HepG2 (cell line): Measurements from ENCODE around the gene FBXL20. TPM values are rescaled to one million over a fixed set of nuclear protein-coding genes. Genes with fewer than 3 reads are reported as not detected.
A peak's percentile ranks its signal among the peaks of the same experiment; 100 is the strongest.

ENCODE experiments used
- CBX1 ChIP-seq: IDR thresholded peaks from one replicate; pipeline ENCODE4 v1.6.1; 2016; ENCODE audit warnings: antibody characterized with exemption, low read depth
- HDAC1 ChIP-seq: sonication (generic); formaldehyde crosslinking; IDR thresholded peaks from 2 replicates; pipeline ENCODE4 v1.5.1; 2020; ENCODE audit warnings: mild to moderate bottlenecking, missing genetic modification reagents
- JUND ChIP-seq: sonication (generic); formaldehyde crosslinking; IDR thresholded peaks from 2 replicates; pipeline ENCODE4 v1.8.0; 2022; ENCODE audit warnings: mild to moderate bottlenecking, missing genetic modification reagents
- MYC ChIP-seq: sonication (generic); formaldehyde crosslinking; IDR thresholded peaks from 2 replicates; pipeline ENCODE4 v1.9.0; 2021; ENCODE audit warnings: missing genetic modification reagents, borderline replicate concordance
- PATZ1 ChIP-seq: sonication (generic); formaldehyde crosslinking; IDR thresholded peaks from 2 replicates; pipeline ENCODE4 v1.4.0; 2020; ENCODE audit warnings: missing genetic modification reagents
- PHF8 ChIP-seq: sonication (generic); formaldehyde crosslinking; IDR thresholded peaks from 2 replicates; pipeline ENCODE4 v1.5.0; 2020; ENCODE audit warnings: missing genetic modification reagents
- PRMT3 ChIP-seq: sonication (generic); formaldehyde crosslinking; IDR thresholded peaks from 2 replicates; pipeline ENCODE4 v1.8.1; 2022; ENCODE audit warnings: low read depth, mild to moderate bottlenecking, moderate library complexity, missing genetic modification reagents, borderline replicate concordance
- ZBED4 ChIP-seq: sonication (generic); formaldehyde crosslinking; IDR thresholded peaks from 2 replicates; pipeline ENCODE4 v1.4.0; 2020; ENCODE audit warnings: missing genetic modification reagents, borderline replicate concordance
- ZNF124 ChIP-seq: sonication (generic); formaldehyde crosslinking; IDR thresholded peaks from 2 replicates; pipeline ENCODE4 v1.4.0; 2020; ENCODE audit warnings: missing genetic modification reagents
- ZNF143 ChIP-seq: sonication (generic); formaldehyde crosslinking; IDR thresholded peaks from 2 replicates; pipeline ENCODE4 v1.4.0; 2020; ENCODE audit warnings: missing genetic modification reagents
- ZNF234 ChIP-seq: sonication (generic); formaldehyde crosslinking; conservative IDR thresholded peaks from 2 replicates; pipeline ENCODE4 v1.5.1; 2020; ENCODE audit warnings: mild to moderate bottlenecking, missing genetic modification reagents
- ZNF777 ChIP-seq: sonication (generic); formaldehyde crosslinking; IDR thresholded peaks from 2 replicates; pipeline ENCODE4 v1.4.0; 2020; ENCODE audit warnings: missing genetic modification reagents
- ZNF780A ChIP-seq: sonication (generic); formaldehyde crosslinking; IDR thresholded peaks from 2 replicates; pipeline ENCODE4 v1.8.0; 2022; ENCODE audit warnings: mild to moderate bottlenecking, missing genetic modification reagents, moderate library complexity
- polyA plus RNA-seq, 8 experiments: library from polyadenylated mRNA; depleted of rRNA in 3 of 8; stranded (reverse) in 7 of 8; unstranded in 1 of 8; fragments of >200 nt; fragmentation: Illumina TruSeq in 4 of 8; extraction: Trizol in 4 of 8; gene quantifications; 2 replicates each; pipeline versions ENCODE4 v1.2.1 to v1.2.3, GENCODE V29; 2011 to 2016; ENCODE audit warnings: low read depth in 4 of 8, missing spikeins in 1 of 8, mixed read lengths in 1 of 8; ENCODE audit not compliant: insufficient read depth in 1 of 8
- total RNA-seq, 5 experiments: library from RNA; depleted of rRNA; stranded (reverse); fragments of >200 nt; fragmentation: Illumina TruSeq; extraction: Trizol; gene quantifications; 2 replicates each; pipeline ENCODE4 v1.2.3, GENCODE V29; 2016; ENCODE audit warnings: low read depth in 1 of 5
- TF ChIP-seq, protein P1 (sequence below): IDR thresholded peaks from 2 replicates; pipeline ENCODE4 v1.6.1; 2016; ENCODE audit warnings: low read depth, control low read depth
- TF ChIP-seq, protein P2 (sequence below): IDR thresholded peaks from 2 replicates; pipeline ENCODE4 v1.6.1; 2018; ENCODE audit warnings: missing genetic modification reagents, mild to moderate bottlenecking, missing compliant biosample characterization
- TF ChIP-seq, protein P3 (sequence below): sonication (generic); formaldehyde crosslinking; IDR thresholded peaks from 2 replicates; pipeline ENCODE4 v1.9.0; 2021; ENCODE audit warnings: missing genetic modification reagents, mild to moderate bottlenecking, borderline replicate concordance
- TF ChIP-seq, protein P4 (sequence below): sonication (generic); formaldehyde crosslinking; IDR thresholded peaks from 2 replicates; pipeline ENCODE4 v1.8.1; 2023; ENCODE audit warnings: mild to moderate bottlenecking, missing genetic modification reagents

Gene FBXL20
- total and polyA plus RNA-seq, 2 of the 13 experiments (the other 11 are each of a cell fraction or from before 2014, with no cell fraction given): 10.2 to 10.3 TPM

DNA sequence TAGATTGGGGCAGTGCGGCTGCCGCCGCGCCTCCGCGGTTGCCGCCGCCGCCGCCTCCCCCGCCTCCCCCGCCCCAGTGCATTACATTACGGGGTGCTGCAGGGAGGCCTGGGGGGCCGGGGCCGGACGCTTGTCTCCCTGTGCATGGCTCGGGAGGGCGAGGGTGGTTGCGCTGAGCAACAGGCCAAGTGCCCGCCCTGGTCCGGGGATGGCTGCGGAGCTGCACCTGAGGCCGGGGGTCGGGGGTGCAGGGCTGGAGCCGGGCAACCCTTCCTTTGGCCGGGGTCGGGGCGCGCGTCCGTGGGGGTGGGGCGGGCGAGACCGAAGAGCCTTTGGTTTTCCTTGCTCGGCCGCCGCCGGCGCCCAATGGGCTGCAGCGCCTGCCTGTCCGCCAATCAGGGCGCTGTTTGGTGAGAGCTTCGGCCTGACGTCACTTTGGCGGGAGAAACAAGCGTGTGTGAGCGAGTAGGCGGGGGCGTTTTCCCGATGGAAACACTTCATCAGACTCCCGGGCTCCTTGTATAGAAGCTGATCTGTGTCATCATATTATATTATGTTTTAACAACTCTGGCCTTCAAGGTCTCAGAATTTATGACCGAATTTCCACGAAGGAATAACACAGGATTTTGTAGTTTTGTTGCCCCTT is 941 bp upstream of the FBXL20 start (continued):
- TF ChIP-seq, protein P1, sequence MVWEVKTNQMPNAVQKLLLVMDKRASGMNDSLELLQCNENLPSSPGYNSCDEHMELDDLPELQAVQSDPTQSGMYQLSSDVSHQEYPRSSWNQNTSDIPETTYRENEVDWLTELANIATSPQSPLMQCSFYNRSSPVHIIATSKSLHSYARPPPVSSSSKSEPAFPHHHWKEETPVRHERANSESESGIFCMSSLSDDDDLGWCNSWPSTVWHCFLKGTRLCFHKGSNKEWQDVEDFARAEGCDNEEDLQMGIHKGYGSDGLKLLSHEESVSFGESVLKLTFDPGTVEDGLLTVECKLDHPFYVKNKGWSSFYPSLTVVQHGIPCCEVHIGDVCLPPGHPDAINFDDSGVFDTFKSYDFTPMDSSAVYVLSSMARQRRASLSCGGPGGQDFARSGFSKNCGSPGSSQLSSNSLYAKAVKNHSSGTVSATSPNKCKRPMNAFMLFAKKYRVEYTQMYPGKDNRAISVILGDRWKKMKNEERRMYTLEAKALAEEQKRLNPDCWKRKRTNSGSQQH (CRISPR knock-in tag): peak; percentile 86; the same call in 1 of the 2 replicates
- TF ChIP-seq CBX1 (peak; percentile 55), MYC (0 out of 2 replicates have a peak, but pooled peaks have one; percentile 4), ZNF124 (CRISPR knock-in tag) (peak; percentile 36; the same call in 1 of the 2 replicates), PRMT3 (CRISPR knock-in tag) (no peak), PHF8 (CRISPR knock-in tag) (peak; percentile 42; the same call in 1 of the 2 replicates), ZNF143 (CRISPR knock-in tag) (no peak), ZNF234 (CRISPR knock-in tag) (peak; percentile 4; the same call in 1 of the 2 replicates), JUND (CRISPR knock-in tag) (peak; percentile 55; the same call in 1 of the 2 replicates), ZNF780A (CRISPR knock-in tag) (no peak), HDAC1 (CRISPR knock-in tag) (peak; percentile 79), PATZ1 (peak; percentile 54), ZNF777 (no peak), ZBED4 (CRISPR knock-in tag) (0 out of 2 replicates have a peak, but pooled peaks have one; percentile 34)
- TF ChIP-seq, protein P2, sequence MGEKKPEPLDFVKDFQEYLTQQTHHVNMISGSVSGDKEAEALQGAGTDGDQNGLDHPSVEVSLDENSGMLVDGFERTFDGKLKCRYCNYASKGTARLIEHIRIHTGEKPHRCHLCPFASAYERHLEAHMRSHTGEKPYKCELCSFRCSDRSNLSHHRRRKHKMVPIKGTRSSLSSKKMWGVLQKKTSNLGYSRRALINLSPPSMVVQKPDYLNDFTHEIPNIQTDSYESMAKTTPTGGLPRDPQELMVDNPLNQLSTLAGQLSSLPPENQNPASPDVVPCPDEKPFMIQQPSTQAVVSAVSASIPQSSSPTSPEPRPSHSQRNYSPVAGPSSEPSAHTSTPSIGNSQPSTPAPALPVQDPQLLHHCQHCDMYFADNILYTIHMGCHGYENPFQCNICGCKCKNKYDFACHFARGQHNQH (CRISPR knock-in tag): peak; percentile 54; the same call in 1 of the 2 replicates
- TF ChIP-seq, protein P3, sequence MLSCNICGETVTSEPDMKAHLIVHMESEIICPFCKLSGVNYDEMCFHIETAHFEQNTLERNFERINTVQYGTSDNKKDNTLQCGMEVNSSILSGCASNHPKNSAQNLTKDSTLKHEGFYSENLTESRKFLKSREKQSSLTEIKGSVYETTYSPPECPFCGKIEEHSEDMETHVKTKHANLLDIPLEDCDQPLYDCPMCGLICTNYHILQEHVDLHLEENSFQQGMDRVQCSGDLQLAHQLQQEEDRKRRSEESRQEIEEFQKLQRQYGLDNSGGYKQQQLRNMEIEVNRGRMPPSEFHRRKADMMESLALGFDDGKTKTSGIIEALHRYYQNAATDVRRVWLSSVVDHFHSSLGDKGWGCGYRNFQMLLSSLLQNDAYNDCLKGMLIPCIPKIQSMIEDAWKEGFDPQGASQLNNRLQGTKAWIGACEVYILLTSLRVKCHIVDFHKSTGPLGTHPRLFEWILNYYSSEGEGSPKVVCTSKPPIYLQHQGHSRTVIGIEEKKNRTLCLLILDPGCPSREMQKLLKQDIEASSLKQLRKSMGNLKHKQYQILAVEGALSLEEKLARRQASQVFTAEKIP (CRISPR knock-in tag): no peak
- TF ChIP-seq, protein P4, sequence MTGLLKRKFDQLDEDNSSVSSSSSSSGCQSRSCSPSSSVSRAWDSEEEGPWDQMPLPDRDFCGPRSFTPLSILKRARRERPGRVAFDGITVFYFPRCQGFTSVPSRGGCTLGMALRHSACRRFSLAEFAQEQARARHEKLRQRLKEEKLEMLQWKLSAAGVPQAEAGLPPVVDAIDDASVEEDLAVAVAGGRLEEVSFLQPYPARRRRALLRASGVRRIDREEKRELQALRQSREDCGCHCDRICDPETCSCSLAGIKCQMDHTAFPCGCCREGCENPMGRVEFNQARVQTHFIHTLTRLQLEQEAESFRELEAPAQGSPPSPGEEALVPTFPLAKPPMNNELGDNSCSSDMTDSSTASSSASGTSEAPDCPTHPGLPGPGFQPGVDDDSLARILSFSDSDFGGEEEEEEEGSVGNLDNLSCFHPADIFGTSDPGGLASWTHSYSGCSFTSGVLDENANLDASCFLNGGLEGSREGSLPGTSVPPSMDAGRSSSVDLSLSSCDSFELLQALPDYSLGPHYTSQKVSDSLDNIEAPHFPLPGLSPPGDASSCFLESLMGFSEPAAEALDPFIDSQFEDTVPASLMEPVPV (CRISPR knock-in tag): no peak
